OCI-LY1 (cell line): ENCODE results near the gene DPY19L3.

Source experiments
- H2AFZ ChIP-seq: fragments of 200-600 bp; sonication (generic), shearing (Covaris generic); 2 replicates; pipeline ENCODE4 v1.6.0; 2014; ENCODE audit warnings: antibody characterized with exemption, mild to moderate bottlenecking, low read length
- H3F3A ChIP-seq: fragments of 200-600 bp; sonication (generic), shearing (Covaris generic); 2 replicates; pipeline ENCODE4 v1.6.0; 2014; ENCODE audit warnings: mild to moderate bottlenecking, antibody characterized with exemption, low read length, moderate library complexity; ENCODE audit not compliant: insufficient read depth
- H3K27ac ChIP-seq: fragments of 200-600 bp; sonication (generic); 2 replicates; pipeline ENCODE4 v1.5.1; 2014; ENCODE audit warnings: low read length, mixed run types, mild to moderate bottlenecking, low read depth; ENCODE audit not compliant: poor library complexity, severe bottlenecking
- H3K27me3 ChIP-seq: fragments of 200-600 bp; sonication (generic); 2 replicates; pipeline ENCODE4 v1.6.0; 2014; ENCODE audit warnings: antibody characterized with exemption, mild to moderate bottlenecking, low read length, moderate library complexity; ENCODE audit not compliant: insufficient read depth
- H3K36me3 ChIP-seq: fragments of 200-600 bp; sonication (generic); 2 replicates; pipeline ENCODE4 v1.6.1; 2014; ENCODE audit warnings: mild to moderate bottlenecking, antibody characterized with exemption, low read length, moderate library complexity, mixed read lengths; ENCODE audit not compliant: insufficient read depth
- H3K4me1 ChIP-seq: fragments of 200-600 bp; sonication (generic); 2 replicates; pipeline ENCODE4 v1.5.1; 2014; ENCODE audit warnings: mild to moderate bottlenecking, low read length, moderate library complexity; ENCODE audit not compliant: insufficient read depth, severe bottlenecking
- H3K4me2 ChIP-seq: fragments of 200-600 bp; sonication (generic), shearing (Covaris generic); 2 replicates; pipeline ENCODE4 v1.6.1; 2014; ENCODE audit warnings: low read length
- H3K4me3 ChIP-seq: fragments of 200-600 bp; sonication (generic); 2 replicates; pipeline ENCODE4 v1.5.1; 2014; ENCODE audit warnings: low read length, low read depth, mild to moderate bottlenecking, mixed read lengths; ENCODE audit not compliant: poor library complexity, severe bottlenecking
- H3K79me2 ChIP-seq: fragments of 200-600 bp; shearing (Covaris generic); 2 replicates; pipeline ENCODE4 v1.6.1; 2016; ENCODE audit warnings: mixed run types, low read length, mixed read lengths; ENCODE audit not compliant: insufficient read depth
- H3K9ac ChIP-seq: fragments of 200-600 bp; sonication (generic), shearing (Covaris generic); 2 replicates; pipeline ENCODE4 v1.6.1; 2014; ENCODE audit warnings: mild to moderate bottlenecking, low read length, mixed read lengths
- H3K9me2 ChIP-seq: fragments of 200-600 bp; sonication (generic), shearing (Covaris generic); 2 replicates; pipeline ENCODE4 v1.6.1; 2014; ENCODE audit warnings: low read depth, mild to moderate bottlenecking, low read length, mixed read lengths
- H3K9me3 ChIP-seq: fragments of 200-600 bp; shearing (Covaris generic); 2 replicates; pipeline ENCODE4 v1.6.1; 2014; ENCODE audit warnings: low read length, mixed read lengths
- H4K20me1 ChIP-seq: fragments of 200-600 bp; sonication (generic), shearing (Covaris generic); 2 replicates; pipeline ENCODE4 v1.6.0; 2016; ENCODE audit warnings: mild to moderate bottlenecking, low read length; ENCODE audit not compliant: insufficient read depth
- CTCF ChIP-seq: fragments of 200-600 bp; sonication (generic), shearing (Covaris generic); IDR thresholded peaks from 2 replicates; pipeline ENCODE4 v1.5.1; 2017; ENCODE audit warnings: mild to moderate bottlenecking, antibody characterized with exemption, low read length, moderate library complexity, mixed read lengths
- EZH2 ChIP-seq: fragments of 200-600 bp; sonication (generic), shearing (Covaris generic); IDR thresholded peaks from 2 replicates; pipeline ENCODE4 v1.8.0; 2017; ENCODE audit warnings: borderline replicate concordance, mixed run types, mild to moderate bottlenecking, antibody characterized with exemption, low read length, moderate library complexity, mixed read lengths

Gene DPY19L3

DNA sequence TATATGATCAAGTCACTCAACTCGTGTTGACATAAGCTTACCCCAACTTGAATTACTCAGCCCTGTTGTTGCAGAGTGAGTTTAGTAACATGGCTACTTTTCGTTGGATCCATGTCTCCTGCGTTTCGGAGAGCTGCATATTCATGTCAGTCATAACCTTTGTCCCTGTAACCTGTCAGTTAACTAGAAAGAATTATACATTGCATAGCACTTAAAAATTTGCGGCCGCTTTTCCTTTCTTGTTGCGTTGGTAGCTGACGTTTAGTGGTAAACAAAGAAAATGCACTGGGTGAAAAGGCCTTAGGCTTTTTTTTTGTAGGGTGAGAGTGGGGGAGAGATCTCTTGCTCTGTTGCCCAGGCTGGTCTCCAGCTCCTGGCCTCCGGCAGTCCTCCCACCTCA is 46.0 kb upstream of the DPY19L3 start:
- no peaks in the 10 kb centered on the region for H3K9me2 ChIP-seq
- no peaks in the 10 kb centered on the region for H3K27me3 ChIP-seq
- TF ChIP-seq EZH2 (no peak), CTCF (no peak)
- H3K79me2 ChIP-seq, result 0 out of 2 replicates have a peak, but pooled peaks cover 3% of the 10 kb centered on the region
- H3K4me1 ChIP-seq, result no peaks in the 10 kb centered on the region
- H4K20me1 ChIP-seq, result no peaks in the 10 kb centered on the region
- no peak overlapping the region for H3K4me3 ChIP-seq
- H3K9me3 ChIP-seq, result no peaks in the 10 kb centered on the region
- no peak overlapping the region for H2AFZ ChIP-seq
- H3K9ac ChIP-seq, result no peak overlapping the region
- H3K36me3 ChIP-seq, result peaks cover 93% of the 10 kb centered on the region
- no peak overlapping the region for H3K4me2 ChIP-seq
- H3F3A ChIP-seq, result no peaks in the 10 kb centered on the region
- H3K27ac ChIP-seq, result no peak overlapping the region

DNA sequence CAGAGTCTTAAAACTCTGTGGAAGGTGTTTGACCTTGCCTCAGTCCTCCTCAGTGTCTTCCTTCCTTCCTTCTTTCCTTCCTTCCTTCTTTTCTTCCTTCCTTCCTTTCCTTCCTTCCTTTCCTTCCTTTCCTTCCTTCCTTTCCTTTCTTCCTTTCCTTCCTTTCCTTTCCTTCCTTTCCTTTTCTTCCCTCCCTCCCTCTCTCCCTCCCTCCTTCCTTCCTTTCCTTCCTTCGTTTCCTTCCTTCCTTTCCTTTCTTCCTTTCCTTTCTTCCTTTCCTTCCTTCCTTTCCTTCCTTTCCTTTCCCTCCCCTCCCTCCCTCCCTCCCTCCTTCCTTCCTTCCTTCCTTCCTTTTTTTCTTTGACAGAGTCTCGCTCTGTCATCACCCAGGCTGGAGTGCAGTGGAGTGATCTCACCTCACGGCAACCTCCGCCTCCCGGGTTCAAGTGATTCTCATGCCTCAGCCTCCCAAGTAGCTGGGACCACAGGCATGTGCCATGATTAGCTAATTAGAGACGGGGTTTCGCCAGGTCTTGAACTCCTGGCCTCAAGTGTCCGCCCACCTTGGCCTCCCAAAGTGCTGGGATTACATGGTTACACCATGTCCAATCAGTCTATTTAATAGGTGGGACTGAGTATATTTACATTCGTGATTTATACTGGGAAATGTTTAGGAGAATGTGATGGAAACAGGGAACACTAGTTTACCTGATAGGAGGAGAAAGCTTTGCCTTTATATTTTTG is 43.8 kb upstream of the DPY19L3 start:
- TF ChIP-seq CTCF (no peak), EZH2 (no peak)
- Histone ChIP-seq H2AFZ (no peak overlapping the region), H3K27ac (no peak overlapping the region), H3K9ac (no peak overlapping the region), H3K4me2 (no peak overlapping the region), H4K20me1 (no peaks in the 10 kb centered on the region), H3K4me1 (no peaks in the 10 kb centered on the region), H3F3A (no peaks in the 10 kb centered on the region), H3K9me2 (no peaks in the 10 kb centered on the region), H3K9me3 (no peaks in the 10 kb centered on the region), H3K36me3 (peaks cover 93% of the 10 kb centered on the region), H3K79me2 (peaks cover 6% of the 10 kb centered on the region; the same call in 1 of the 2 replicates), H3K27me3 (no peaks in the 10 kb centered on the region), H3K4me3 (no peak overlapping the region)

DNA sequence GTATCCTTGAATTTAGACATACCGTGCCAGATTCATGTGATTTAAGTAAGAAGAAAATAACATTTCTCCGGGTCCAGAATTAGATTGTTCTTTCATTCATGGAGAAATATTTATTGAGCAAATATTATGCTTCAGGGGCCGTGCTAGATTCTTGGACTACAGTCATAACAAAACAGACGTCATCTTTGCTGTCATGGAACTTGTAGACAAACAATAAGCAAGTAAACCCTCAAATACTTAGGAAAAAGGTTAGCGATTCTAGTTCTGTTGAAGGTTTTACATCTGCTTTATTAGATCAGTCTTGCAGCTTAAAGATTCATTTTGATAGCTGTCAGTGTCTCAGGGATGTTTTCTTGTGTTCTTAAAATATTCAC is 43.3 kb upstream of the DPY19L3 start:
- no peak overlapping the region for H3K4me2 ChIP-seq
- H2AFZ ChIP-seq, result no peak overlapping the region
- H4K20me1 ChIP-seq, result no peaks in the 10 kb centered on the region
- TF ChIP-seq CTCF, result no peak
- TF ChIP-seq EZH2, result no peak
- no peak overlapping the region for H3K9ac ChIP-seq
- H3K79me2 ChIP-seq, result peaks cover 6% of the 10 kb centered on the region; the same call in 1 of the 2 replicates
- H3K27me3 ChIP-seq, result no peaks in the 10 kb centered on the region
- no peaks in the 10 kb centered on the region for H3F3A ChIP-seq
- H3K4me3 ChIP-seq, result no peak overlapping the region
- H3K9me3 ChIP-seq, result no peaks in the 10 kb centered on the region
- no peaks in the 10 kb centered on the region for H3K9me2 ChIP-seq
- no peaks in the 10 kb centered on the region for H3K4me1 ChIP-seq
- peaks cover 93% of the 10 kb centered on the region for H3K36me3 ChIP-seq
- H3K27ac ChIP-seq, result no peak overlapping the region
